Thyroid gland (tissue), 4 donors: Measurements from ENCODE around the gene SETBP1.

Source experiments
- POLR2A ChIP-seq, 2 donors: fragments of 450-650 bp; IDR thresholded peaks; one replicate each; pipeline ENCODE4 v1.6.1; 2017; ENCODE audit warnings: antibody characterized with exemption in 2 of 2, mild to moderate bottlenecking in 2 of 2, moderate library complexity in 1 of 2
- TF ChIP-seq, protein P1 (sequence below), 6 experiments: fragments of 200-600 bp in 3 of 6; fragments of 450-650 bp in 3 of 6; sonication (generic) in 3 of 6; IDR thresholded peaks; one replicate each; pipeline ENCODE4 v1.5.1; 2016 to 2019; ENCODE audit warnings: antibody characterized with exemption in 6 of 6, mild to moderate bottlenecking in 2 of 6, inconsistent platforms in 1 of 6, moderate library complexity in 1 of 6

DNA sequence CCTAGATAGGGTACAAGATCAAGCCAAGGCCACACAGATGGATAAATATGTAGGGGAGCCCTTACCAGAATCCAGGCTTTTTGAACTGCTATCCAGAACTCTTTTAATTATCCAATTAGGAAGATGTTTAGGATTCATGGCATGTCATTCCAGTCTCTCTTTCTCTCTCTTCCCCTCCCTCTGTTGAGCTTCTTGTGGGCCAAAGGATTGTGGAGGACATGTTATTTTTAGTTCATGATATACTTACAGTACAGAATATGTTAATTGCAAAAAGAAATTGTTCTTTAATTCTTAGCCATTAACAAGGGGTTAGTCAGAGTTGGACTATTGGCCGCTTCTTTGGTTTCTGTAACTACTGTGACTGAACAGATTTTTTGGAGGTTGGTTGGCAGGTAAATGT lies 113.0 kb downstream of the SETBP1 start:
- TF ChIP-seq, protein P1, sequence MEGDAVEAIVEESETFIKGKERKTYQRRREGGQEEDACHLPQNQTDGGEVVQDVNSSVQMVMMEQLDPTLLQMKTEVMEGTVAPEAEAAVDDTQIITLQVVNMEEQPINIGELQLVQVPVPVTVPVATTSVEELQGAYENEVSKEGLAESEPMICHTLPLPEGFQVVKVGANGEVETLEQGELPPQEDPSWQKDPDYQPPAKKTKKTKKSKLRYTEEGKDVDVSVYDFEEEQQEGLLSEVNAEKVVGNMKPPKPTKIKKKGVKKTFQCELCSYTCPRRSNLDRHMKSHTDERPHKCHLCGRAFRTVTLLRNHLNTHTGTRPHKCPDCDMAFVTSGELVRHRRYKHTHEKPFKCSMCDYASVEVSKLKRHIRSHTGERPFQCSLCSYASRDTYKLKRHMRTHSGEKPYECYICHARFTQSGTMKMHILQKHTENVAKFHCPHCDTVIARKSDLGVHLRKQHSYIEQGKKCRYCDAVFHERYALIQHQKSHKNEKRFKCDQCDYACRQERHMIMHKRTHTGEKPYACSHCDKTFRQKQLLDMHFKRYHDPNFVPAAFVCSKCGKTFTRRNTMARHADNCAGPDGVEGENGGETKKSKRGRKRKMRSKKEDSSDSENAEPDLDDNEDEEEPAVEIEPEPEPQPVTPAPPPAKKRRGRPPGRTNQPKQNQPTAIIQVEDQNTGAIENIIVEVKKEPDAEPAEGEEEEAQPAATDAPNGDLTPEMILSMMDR (IDR thresholded peaks at IDR 0.05): no peak
- no peak for TF ChIP-seq POLR2A (IDR thresholded peaks at IDR 0.05)
